ENCODE results near the gene SGK1.

DNA sequence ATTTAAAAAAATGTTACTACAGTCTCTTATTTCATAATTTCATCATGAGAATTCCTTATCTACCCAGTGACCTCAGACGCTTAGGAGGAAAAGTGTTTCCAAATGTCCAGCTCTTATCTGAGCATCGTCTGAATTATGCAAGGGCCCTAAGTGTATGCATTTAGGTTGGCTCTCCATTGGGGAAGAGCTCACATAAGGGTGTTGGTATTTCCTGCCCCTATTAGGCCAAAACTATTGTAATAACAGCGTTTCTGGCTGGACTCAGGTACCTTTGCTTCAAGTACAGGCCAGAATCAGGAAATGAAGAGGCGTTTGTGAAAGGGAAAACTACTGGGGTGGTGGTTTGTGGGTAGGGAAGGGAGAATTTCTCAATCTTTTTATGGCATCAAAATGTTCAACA lies 40.4 kb upstream of the SGK1 start:
- TF ChIP-seq GATA3 (IDR thresholded peaks at IDR 0.05; ENCODE audit: low read depth, low read length) = no peak
- TF ChIP-seq GATA2 (IDR thresholded peaks at IDR 0.05; ENCODE audit: low read depth, low read length) = no peak; the same call in 1 of the 2 replicates

Data from SH-SY5Y (cell line).